SK-N-SH (cell line): Measurements from ENCODE around the gene CTSG. TPM values are rescaled to one million over a fixed set of nuclear protein-coding genes. Genes with fewer than 3 reads are reported as not detected.

Source experiments
- CTCF ChIA-PET: fragments of 300-600, 350-600 bp; formaldehyde crosslinking; extraction: SDS; loops from one replicate; lab custom pipeline; 2021; lab: Yijun Ruan, JAX
- POLR2A ChIA-PET: fragments of 350-600 bp; sonication (Branson Sonifier 250); formaldehyde crosslinking; extraction: SDS; loops from one replicate; lab custom pipeline; 2020; ENCODE audit warnings: antibody characterized with exemption, inconsistent platforms; lab: Yijun Ruan, JAX
- DNase-seq: peaks from one replicate; pipeline ENCODE4 v3.0.0; 2012
- H2AFZ ChIP-seq: fragments of 200-600 bp; sonication (generic); 2 replicates; pipeline ENCODE4 v1.8.1; 2016; ENCODE audit warnings: antibody characterized with exemption, mild to moderate bottlenecking, low read depth
- H3F3A ChIP-seq: fragments of 200-600 bp; sonication (generic); replicated peaks from 2 replicates; pipeline ENCODE3; 2016; ENCODE audit warnings: antibody characterized with exemption, mild to moderate bottlenecking; ENCODE audit not compliant: insufficient read depth
- H3K27ac ChIP-seq, 2 experiments: fragments of 200-500 bp in 1 of 2; fragments of 200-600 bp in 1 of 2; sonication (Bioruptor generic) in 1 of 2; sonication (generic), shearing (Covaris generic) in 1 of 2; 2 replicates each; pipeline versions ENCODE4 v1.5.1 to v1.6.1; 2014 to 2016; ENCODE audit warnings: low read depth in 2 of 2, inconsistent platforms in 1 of 2, low read length in 1 of 2, mild to moderate bottlenecking in 1 of 2, mixed read lengths in 1 of 2
- H3K27me3 ChIP-seq: fragments of 200-600 bp; sonication (generic), shearing (Covaris generic); 2 replicates; pipeline ENCODE4 v1.6.1; 2016; ENCODE audit warnings: mixed run types; ENCODE audit not compliant: insufficient read depth
- H3K36me3 ChIP-seq, 2 experiments: fragments of 200-500 bp in 1 of 2; fragments of 200-600 bp in 1 of 2; sonication (Bioruptor generic) in 1 of 2; sonication (generic) in 1 of 2; replicated peaks in 1 of 2; 2 replicates each; pipeline versions ENCODE3 to v1.5.1; 2014 to 2016; ENCODE audit warnings: low read length in 1 of 2, mild to moderate bottlenecking in 1 of 2; ENCODE audit not compliant: insufficient read depth in 2 of 2, control insufficient read depth in 1 of 2
- H3K4me1 ChIP-seq, 2 experiments: fragments of 200-500 bp in 1 of 2; fragments of 200-600 bp in 1 of 2; sonication (Bioruptor generic) in 1 of 2; sonication (generic), shearing (Covaris generic) in 1 of 2; 2 replicates each; pipeline versions ENCODE4 v1.5.1 to v1.6.1; 2014 to 2016; ENCODE audit warnings: low read depth in 1 of 2, low read length in 1 of 2, mixed run types in 1 of 2; ENCODE audit not compliant: insufficient read depth in 2 of 2, control insufficient read depth in 1 of 2
- H3K4me2 ChIP-seq: fragments of 200-600 bp; sonication (generic), shearing (Covaris generic); 2 replicates; pipeline ENCODE4 v1.6.1; 2017; ENCODE audit warnings: mixed run types
- H3K4me3 ChIP-seq, 2 experiments: fragments of 200-500 bp in 1 of 2; fragments of 200-600 bp in 1 of 2; sonication (Bioruptor generic) in 1 of 2; sonication (generic), shearing (Covaris generic) in 1 of 2; 2 replicates each; pipeline versions ENCODE4 v1.5.1 to v1.8.1; 2014 to 2016; ENCODE audit warnings: low read depth in 2 of 2, inconsistent platforms in 1 of 2, low read length in 1 of 2, mild to moderate bottlenecking in 1 of 2, mixed read lengths in 1 of 2, moderate library complexity in 1 of 2
- H3K79me2 ChIP-seq: fragments of 200-600 bp; sonication (generic); 2 replicates; pipeline ENCODE4 v1.8.1; 2017; ENCODE audit warnings: mild to moderate bottlenecking; ENCODE audit not compliant: insufficient read depth
- H3K9ac ChIP-seq: fragments of 200-600 bp; sonication (generic); 2 replicates; pipeline ENCODE4 v1.6.1; 2017; ENCODE audit warnings: mixed run types
- H3K9me2 ChIP-seq: fragments of 200-600 bp; sonication (generic); 2 replicates; pipeline ENCODE4 v1.6.1; 2017; ENCODE audit warnings: mixed run types
- H3K9me3 ChIP-seq: fragments of 200-600 bp; sonication (generic); 2 replicates; pipeline ENCODE4 v1.6.1; 2017; ENCODE audit warnings: mixed run types, mild to moderate bottlenecking, moderate library complexity
- H4K20me1 ChIP-seq: fragments of 200-600 bp; sonication (generic); 2 replicates; pipeline ENCODE4 v1.6.1; 2017; ENCODE audit warnings: mild to moderate bottlenecking, mixed run types; ENCODE audit not compliant: insufficient read depth
- CTCF ChIP-seq: fragments of 200-600 bp; sonication (generic); IDR thresholded peaks from 2 replicates; pipeline ENCODE4 v1.6.1; 2017; ENCODE audit warnings: antibody characterized with exemption, mild to moderate bottlenecking, moderate library complexity
- EP300 ChIP-seq, 2 experiments: IDR thresholded peaks; 2 replicates each; pipeline versions ENCODE4 v1.4.0 to v1.6.1; 2012; ENCODE audit warnings: borderline replicate concordance in 1 of 2, low read depth in 1 of 2, low read length in 1 of 2
- FOXJ3 ChIP-seq: sonication (generic); formaldehyde crosslinking; IDR thresholded peaks from 2 replicates; pipeline ENCODE4 v1.5.1; 2020; ENCODE audit warnings: mild to moderate bottlenecking, missing genetic modification reagents
- FOXM1 ChIP-seq: IDR thresholded peaks from 2 replicates; pipeline ENCODE4 v1.4.0; 2012; ENCODE audit warnings: low read depth, mild to moderate bottlenecking
- GATA2 ChIP-seq: sonication (generic); formaldehyde crosslinking; IDR thresholded peaks from 2 replicates; pipeline ENCODE4 v1.5.0; 2020; ENCODE audit warnings: mild to moderate bottlenecking, missing genetic modification reagents
- IRF3 ChIP-seq: fragments of 150-350 bp; IDR thresholded peaks from 2 replicates; pipeline ENCODE4 v1.6.1; 2016; ENCODE audit warnings: mild to moderate bottlenecking, low read depth, low read length
- JUND ChIP-seq: IDR thresholded peaks from 2 replicates; pipeline ENCODE4 v1.4.0; 2012
- MAX ChIP-seq: IDR thresholded peaks from 2 replicates; pipeline ENCODE4 v1.4.0; 2012; ENCODE audit warnings: low read depth
- MEF2A ChIP-seq: IDR thresholded peaks from 2 replicates; pipeline ENCODE4 v1.4.0; 2012; ENCODE audit warnings: low read depth, borderline replicate concordance
- MXI1 ChIP-seq: IDR thresholded peaks from 2 replicates; pipeline ENCODE4 v1.6.1; 2012; ENCODE audit warnings: mild to moderate bottlenecking, low read depth, low read length, improper control_type of control experiment
- NFIC ChIP-seq: IDR thresholded peaks from 2 replicates; pipeline ENCODE4 v1.4.0; 2012; ENCODE audit warnings: borderline replicate concordance
- POLR2AphosphoS5 ChIP-seq: IDR thresholded peaks from 2 replicates; pipeline ENCODE4 v1.6.1; 2012; ENCODE audit warnings: low read depth, low read length
- RAD21 ChIP-seq: IDR thresholded peaks from 2 replicates; pipeline ENCODE4 v1.6.1; 2012; ENCODE audit warnings: mild to moderate bottlenecking, low read length
- SMC3 ChIP-seq: IDR thresholded peaks from 2 replicates; pipeline ENCODE4 v1.6.1; 2012; ENCODE audit warnings: low read depth, low read length, improper control_type of control experiment
- TEAD4 ChIP-seq: IDR thresholded peaks from 2 replicates; pipeline ENCODE4 v1.4.0; 2012; ENCODE audit warnings: mild to moderate bottlenecking, borderline replicate concordance; ENCODE audit not compliant: insufficient read depth
- USF1 ChIP-seq: IDR thresholded peaks from 2 replicates; pipeline ENCODE4 v1.4.0; 2012; ENCODE audit warnings: low read depth, borderline replicate concordance
- WGBS: methylation state at CpG from one replicate; pipeline ENCODE4 v1.1.6; 2017; ENCODE audit warnings: low lambda C conversion rate; 5-methylcytosine and 5-hydroxymethylcytosine counted together
- polyA plus RNA-seq, 3 experiments: library from polyadenylated mRNA; depleted of rRNA; stranded (reverse); fragments of >200 nt; gene quantifications; 2 replicates each; pipeline ENCODE4 v1.2.3, GENCODE V29; 2012

The CTSG gene
- polyA plus RNA-seq, 1 of the 3 experiments (the other 2 are of a cell fraction): not detected

- CTCF ChIA-PET: interaction anchor here (1.1 kb wide), 1 partner anchor 28 kb away, joined by 4 read pairs; no protein-coding TSS in a partner anchor
- no peak overlapping the region for H3K4me2 ChIP-seq
- no peaks in the 10 kb centered on the region for H4K20me1 ChIP-seq
- no peak for TF ChIP-seq RAD21
- no peak for TF ChIP-seq MAX
- no peak for TF ChIP-seq IRF3
- no peak for TF ChIP-seq FOXJ3 (CRISPR knock-in tag)
- TF ChIP-seq GATA2 (CRISPR knock-in tag): no peak
- TF ChIP-seq JUND: no peak
- no peak for TF ChIP-seq MEF2A
- TF ChIP-seq TEAD4: no peak
- TF ChIP-seq FOXM1: no peak
- TF ChIP-seq SMC3: no peak
- TF ChIP-seq CTCF: no peak
- TF ChIP-seq, all 33 proteins: peak for 0
- no peak for DNase-seq
- H3K36me3 ChIP-seq: no peaks in the 10 kb centered on the region
- no peak overlapping the region for H2AFZ ChIP-seq
- WGBS: 16% methylated on average over 5 of the region's 5 CpGs
- no peaks in the 10 kb centered on the region for H3F3A ChIP-seq
- no peaks in the 10 kb centered on the region for H3K4me1 ChIP-seq
- no peaks in the 10 kb centered on the region for H3K9me2 ChIP-seq
- H3K27ac ChIP-seq: no peak overlapping the region
- H3K79me2 ChIP-seq: no peaks in the 10 kb centered on the region
- H3K27me3 ChIP-seq: peaks cover 17% of the 10 kb centered on the region
- POLR2A ChIA-PET: no interaction called here
- no peaks in the 10 kb centered on the region for H3K9me3 ChIP-seq
- H3K4me3 ChIP-seq: no peak overlapping the region
- no peak overlapping the region for H3K9ac ChIP-seq
These were observed 721 bp upstream of the CTSG start for GRCh38 chr14:24576771-24577170.

- H3K36me3 ChIP-seq: no peaks in the 10 kb centered on the region
- no peak overlapping the region for H3K4me3 ChIP-seq
- no peak overlapping the region for H3K4me2 ChIP-seq
- no peaks in the 10 kb centered on the region for H3F3A ChIP-seq
- no peaks in the 10 kb centered on the region for H4K20me1 ChIP-seq
- no peak overlapping the region for H3K9ac ChIP-seq
- no peak overlapping the region for H2AFZ ChIP-seq
- H3K27me3 ChIP-seq: peaks cover 17% of the 10 kb centered on the region
- WGBS: 8% methylated on average over 23 of the region's 27 CpGs
- H3K9me3 ChIP-seq: no peaks in the 10 kb centered on the region
- no peaks in the 10 kb centered on the region for H3K79me2 ChIP-seq
- H3K9me2 ChIP-seq: no peaks in the 10 kb centered on the region
- H3K27ac ChIP-seq: no peak overlapping the region
- DNase-seq: no peak
- H3K4me1 ChIP-seq: no peaks in the 10 kb centered on the region
- ChIA-PET CTCF (no interaction called here), POLR2A (no interaction called here)
- TF ChIP-seq IRF3: no peak
- TF ChIP-seq MAX: no peak
- no peak for TF ChIP-seq EP300 (IDR thresholded peaks at IDR 0.05; ENCODE audit: borderline replicate concordance in 1 of 2, low read depth in 1 of 2, low read length in 1 of 2)
- TF ChIP-seq GATA2 (CRISPR knock-in tag): no peak
- no peak for TF ChIP-seq RAD21
- TF ChIP-seq MXI1: no peak
- no peak for TF ChIP-seq USF1
- no peak for TF ChIP-seq NFIC
- TF ChIP-seq POLR2AphosphoS5: no peak
- no peak for TF ChIP-seq CTCF
- TF ChIP-seq JUND: no peak
These were observed 1.8 kb downstream of the CTSG start for GRCh38 chr14:24574206-24574774.
